Lung (tissue), 12 donors: ENCODE measurements around the gene ADAMTSL1. TPM values are rescaled to one million over a fixed set of nuclear protein-coding genes. Genes with fewer than 3 reads are reported as not detected.

ENCODE experiments used
- ATAC-seq: fragments of 200-7000 bp; cut with Tn5 transposase; one replicate; pipeline ENCODE4 v1.9.1; 2020; ENCODE audit warnings: moderate number of reproducible peaks; ENCODE audit not compliant: insufficient read depth, low FRiP score
- DNase-seq, 3 donors: peaks; one replicate each; pipeline ENCODE4 v3.0.0-alpha.2; 2013 to 2017
- H3K27ac ChIP-seq, 2 donors: one replicate each; pipeline ENCODE4 v1.5.1; 2013; ENCODE audit warnings: mild to moderate bottlenecking in 2 of 2, moderate library complexity in 2 of 2, control low read depth in 1 of 2, inconsistent platforms in 1 of 2, low read depth in 1 of 2, low read length in 1 of 2
- H3K27me3 ChIP-seq, 3 donors: one replicate each; pipeline ENCODE4 v1.5.1; 2013; ENCODE audit warnings: low read length in 2 of 3; ENCODE audit not compliant: control insufficient read depth in 3 of 3, insufficient read depth in 3 of 3
- H3K36me3 ChIP-seq, 4 donors: one replicate each; pipeline ENCODE4 v1.5.1; 2013; ENCODE audit warnings: low read length in 4 of 4, mild to moderate bottlenecking in 1 of 4, moderate library complexity in 1 of 4; ENCODE audit not compliant: control insufficient read depth in 4 of 4, insufficient read depth in 4 of 4
- H3K4me1 ChIP-seq, 5 donors: one replicate each; pipeline ENCODE4 v1.5.1; 2013; ENCODE audit warnings: low read length in 5 of 5, mild to moderate bottlenecking in 2 of 5, moderate library complexity in 1 of 5; ENCODE audit not compliant: control insufficient read depth in 5 of 5, insufficient read depth in 5 of 5
- H3K4me3 ChIP-seq: one replicate; pipeline ENCODE4 v1.5.1; 2013; ENCODE audit warnings: mild to moderate bottlenecking, control low read depth, moderate library complexity
- H3K9ac ChIP-seq, 2 donors: one replicate each; pipeline ENCODE4 v1.5.1; 2013; ENCODE audit warnings: low read length in 2 of 2, control low read depth in 1 of 2; ENCODE audit not compliant: insufficient read depth in 1 of 2
- H3K9me3 ChIP-seq, 4 donors: one replicate each; pipeline ENCODE4 v1.5.1; 2013; ENCODE audit warnings: low read length in 3 of 4, mild to moderate bottlenecking in 1 of 4, moderate library complexity in 1 of 4; ENCODE audit not compliant: control insufficient read depth in 4 of 4, insufficient read depth in 3 of 4
- whole genome bisulfite sequencing, 2 donors: extraction: QIAGEN DNeasy Blood & Tissue Kit; methylation state at CpG; one replicate each; pipeline ENCODE4 v1.1.7; 2013; 5-methylcytosine and 5-hydroxymethylcytosine counted together
- polyA plus RNA-seq, 2 donors: library from polyadenylated mRNA; stranded (reverse); fragments of 200-250 nt; gene quantifications; one replicate each; pipeline ENCODE4 v1.2.1, GENCODE V29; 2013
- total RNA-seq, 2 donors: library from RNA; depleted of rRNA in 1 of 2; stranded (reverse); fragments of >200 nt in 1 of 2; gene quantifications; one replicate each; pipeline ENCODE4 v1.2.1, GENCODE V29; 2014 to 2021
- TF ChIP-seq, protein P1 (sequence below): IDR thresholded peaks from 2 replicates; pipeline ENCODE4 v1.5.1; 2012; ENCODE audit warnings: mild to moderate bottlenecking; ENCODE audit errors: control extremely low read depth, extremely low read depth
- donor health status: control.
- donor health status: control.
- donor health status: Bipolar disorder and iron deficiency.
- donor health status: healthy.
- donor health status: DM: yes; HTN: yes; CAD: no.

ADAMTSL1 gene
- total and polyA plus RNA-seq, 4 donors, result 0.25 to 36.2 (median 1.4) TPM

DNA sequence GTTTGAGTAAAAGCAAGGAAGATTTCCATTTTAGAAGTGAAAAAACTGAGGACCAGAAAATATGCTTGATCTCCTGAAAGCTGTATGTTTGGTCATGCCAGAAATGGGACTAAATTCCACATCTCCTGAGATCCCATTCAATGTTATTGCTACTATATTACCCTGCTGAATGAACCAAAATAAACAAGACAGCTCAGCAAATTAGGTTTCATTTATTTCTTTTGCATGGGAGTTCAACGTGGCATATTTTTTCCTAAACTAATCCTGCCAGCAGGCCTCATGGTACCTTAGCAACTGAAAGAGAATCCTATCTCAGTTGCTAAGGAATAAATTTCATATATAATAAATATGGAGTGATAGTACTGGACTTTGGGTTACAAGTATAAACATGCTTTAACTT is 101.7 kb downstream of the ADAMTSL1 start:
- 57 to 86% methylated on average over 1 of the region's 1 CpG for WGBS, 2 donors
- DNase-seq (no peak), ATAC-seq (no peak)
- Histone ChIP-seq H3K36me3 (no peaks in the 10 kb centered on the region), H3K4me3 (no peak overlapping the region), H3K9me3 (no peaks in the 10 kb centered on the region), H3K9ac (no peak overlapping the region), H3K4me1 (no peaks in the 10 kb centered on the region), H3K27ac (no peak overlapping the region), H3K27me3 (no peaks in the 10 kb centered on the region)
- TF ChIP-seq, protein P1, sequence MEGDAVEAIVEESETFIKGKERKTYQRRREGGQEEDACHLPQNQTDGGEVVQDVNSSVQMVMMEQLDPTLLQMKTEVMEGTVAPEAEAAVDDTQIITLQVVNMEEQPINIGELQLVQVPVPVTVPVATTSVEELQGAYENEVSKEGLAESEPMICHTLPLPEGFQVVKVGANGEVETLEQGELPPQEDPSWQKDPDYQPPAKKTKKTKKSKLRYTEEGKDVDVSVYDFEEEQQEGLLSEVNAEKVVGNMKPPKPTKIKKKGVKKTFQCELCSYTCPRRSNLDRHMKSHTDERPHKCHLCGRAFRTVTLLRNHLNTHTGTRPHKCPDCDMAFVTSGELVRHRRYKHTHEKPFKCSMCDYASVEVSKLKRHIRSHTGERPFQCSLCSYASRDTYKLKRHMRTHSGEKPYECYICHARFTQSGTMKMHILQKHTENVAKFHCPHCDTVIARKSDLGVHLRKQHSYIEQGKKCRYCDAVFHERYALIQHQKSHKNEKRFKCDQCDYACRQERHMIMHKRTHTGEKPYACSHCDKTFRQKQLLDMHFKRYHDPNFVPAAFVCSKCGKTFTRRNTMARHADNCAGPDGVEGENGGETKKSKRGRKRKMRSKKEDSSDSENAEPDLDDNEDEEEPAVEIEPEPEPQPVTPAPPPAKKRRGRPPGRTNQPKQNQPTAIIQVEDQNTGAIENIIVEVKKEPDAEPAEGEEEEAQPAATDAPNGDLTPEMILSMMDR, result no peak

DNA sequence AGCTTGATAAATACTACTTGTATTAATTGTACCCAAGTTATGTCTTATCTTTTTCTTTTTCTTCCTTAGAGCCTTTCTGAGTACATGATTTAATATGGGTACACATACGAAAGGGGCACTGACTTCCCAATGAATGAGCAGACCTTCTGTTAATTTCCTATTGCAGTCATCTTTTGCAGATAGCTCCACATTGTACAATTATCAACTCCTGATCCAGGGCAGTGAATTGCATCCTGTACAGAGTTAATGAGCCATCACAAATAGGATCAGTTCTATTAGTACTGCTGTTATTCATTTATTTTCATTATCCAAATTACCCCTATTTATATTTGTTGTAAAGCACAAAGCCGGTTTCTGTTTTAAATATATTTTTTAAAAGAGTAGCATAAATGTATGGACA is 105.6 kb downstream of the ADAMTSL1 start:
- Histone ChIP-seq H3K27ac (no peak overlapping the region), H3K9me3 (no peaks in the 10 kb centered on the region), H3K4me1 (no peaks in the 10 kb centered on the region), H3K4me3 (no peak overlapping the region), H3K9ac (no peak overlapping the region), H3K27me3 (no peaks in the 10 kb centered on the region), H3K36me3 (no peaks in the 10 kb centered on the region)
- WGBS, 2 donors, result 91 to 98% methylated on average over 2 of the region's 2 CpGs
- DNase-seq, result no peak
- TF ChIP-seq, protein P1, result no peak
- ATAC-seq, result no peak

- H3K27ac ChIP-seq, result no peak overlapping the region
- 86% methylated on average over 1 of the region's 1 CpG for WGBS, 2 donors
- no peak overlapping the region for H3K4me3 ChIP-seq
- DNase-seq (no peak), ATAC-seq (no peak)
- no peaks in the 10 kb centered on the region for H3K9me3 ChIP-seq
- H3K4me1 ChIP-seq, result no peaks in the 10 kb centered on the region
- no peak overlapping the region for H3K9ac ChIP-seq
- H3K27me3 ChIP-seq, result no peaks in the 10 kb centered on the region
- H3K36me3 ChIP-seq, result no peaks in the 10 kb centered on the region
- TF ChIP-seq, protein P1, result no peak
Measured at GRCh38 chr9:18580151-18580550, 106.2 kb downstream of the ADAMTSL1 start.

- Histone ChIP-seq H3K4me3 (no peak overlapping the region), H3K36me3 (no peaks in the 10 kb centered on the region), H3K27ac (no peak overlapping the region), H3K9me3 (no peaks in the 10 kb centered on the region), H3K9ac (no peak overlapping the region), H3K4me1 (no peaks in the 10 kb centered on the region), H3K27me3 (no peaks in the 10 kb centered on the region)
- DNase-seq (no peak), ATAC-seq (no peak)
- TF ChIP-seq, protein P1, result no peak
Measured at GRCh38 chr9:18585996-18586395, 112.0 kb downstream of the ADAMTSL1 start.
